Spleen (tissue), 11 donors: ENCODE measurements around the gene AK2. TPM values are rescaled to one million over a fixed set of nuclear protein-coding genes. Genes with fewer than 3 reads are reported as not detected.
A peak's percentile ranks its signal among the peaks of the same experiment; 100 is the strongest.

Source experiments
- DNase-seq: peaks from one replicate; pipeline ENCODE4 v3.0.0-alpha.2; 2020
- H3K27ac ChIP-seq, 8 donors: fragments of 200-600 bp; sonication (generic) in 7 of 8; 1 replicate in 4 of 8; 2 replicates in 4 of 8; pipeline versions ENCODE4 v1.5.0 to v1.8.0; 2016 to 2021; ENCODE audit warnings: inconsistent platforms in 4 of 8, mild to moderate bottlenecking in 4 of 8, moderate library complexity in 1 of 8
- H3K27me3 ChIP-seq, 7 donors: fragments of 200-600 bp; sonication (generic) in 6 of 7; replicated peaks in 1 of 7; 1 replicate in 4 of 7; 2 replicates in 3 of 7; pipeline versions ENCODE4 v1.5.0 to v1.8.0; 2016 to 2021; ENCODE audit warnings: inconsistent platforms in 3 of 7, mild to moderate bottlenecking in 1 of 7
- H3K36me3 ChIP-seq, 6 donors: fragments of 200-600 bp; sonication (generic) in 5 of 6; 1 replicate in 4 of 6; 2 replicates in 2 of 6; pipeline versions ENCODE4 v1.5.0 to v1.8.0; 2016 to 2021; ENCODE audit warnings: inconsistent platforms in 2 of 6
- H3K4me1 ChIP-seq, 6 donors: fragments of 200-600 bp; sonication (generic) in 5 of 6; 1 replicate in 3 of 6; 2 replicates in 3 of 6; pipeline versions ENCODE4 v1.5.0 to v1.8.0; 2016 to 2021; ENCODE audit warnings: inconsistent platforms in 3 of 6
- H3K4me3 ChIP-seq, 8 donors: fragments of 200-600 bp; sonication (generic) in 7 of 8; 1 replicate in 4 of 8; 2 replicates in 4 of 8; pipeline versions ENCODE4 v1.5.0 to v1.8.0; 2016 to 2021; ENCODE audit warnings: inconsistent platforms in 4 of 8, mild to moderate bottlenecking in 4 of 8, moderate library complexity in 2 of 8
- H3K9me3 ChIP-seq, 8 donors: fragments of 200-600 bp; sonication (generic) in 7 of 8; 1 replicate in 4 of 8; 2 replicates in 4 of 8; pipeline versions ENCODE4 v1.5.0 to v1.8.0; 2016 to 2021; ENCODE audit warnings: inconsistent platforms in 4 of 8
- CTCF ChIP-seq, 11 experiments: fragments of 200-600 bp in 7 of 11; fragments of 450-650 bp in 4 of 11; sonication (generic) in 4 of 11; IDR thresholded peaks in 8 of 11; conservative IDR thresholded peaks in 3 of 11; 1 replicate in 7 of 11; 2 replicates in 4 of 11; pipeline versions ENCODE4 v1.4.0 to v1.8.0; 2016 to 2021; ENCODE audit warnings: antibody characterized with exemption in 11 of 11, inconsistent platforms in 4 of 11, mild to moderate bottlenecking in 1 of 11
- POLR2A ChIP-seq, 3 donors: fragments of 450-650 bp; IDR thresholded peaks; one replicate each; pipeline ENCODE4 v1.5.1; 2017; ENCODE audit warnings: antibody characterized with exemption in 3 of 3, mild to moderate bottlenecking in 1 of 3
- POLR2AphosphoS5 ChIP-seq, 3 donors: sonication (generic); formaldehyde crosslinking; IDR thresholded peaks; one replicate each; pipeline ENCODE4 v1.5.1; 2017; ENCODE audit warnings: antibody characterized with exemption in 3 of 3
- WGBS, 5 donors: extraction: QIAGEN DNeasy Blood & Tissue Kit in 3 of 5; methylation state at CpG; one replicate each; pipeline versions ENCODE4 v1.1.5 to v1.1.7; 2013 to 2018; 5-methylcytosine and 5-hydroxymethylcytosine counted together
- intact Hi-C: fragments of 100-400 bp; cut with DNase I; formaldehyde crosslinking; loops from one replicate; pipeline ENCODE4 v1.15.0; 2023; ENCODE audit warnings: low total_unique reads
- polyA plus RNA-seq, 3 donors: library from polyadenylated mRNA; stranded (reverse); fragments of 200-250 nt; gene quantifications; one replicate each; pipeline ENCODE4 v1.2.1, GENCODE V29; 2013
- total RNA-seq, 7 donors: library from RNA; depleted of rRNA in 3 of 7; stranded (reverse); fragments of >200 nt in 3 of 7; fragmentation: NEBNext Ultra II Directional in 4 of 7; extraction: Animal tissue kit (Norgen Biotek cat#: 25700) in 4 of 7; gene quantifications; one replicate each; pipeline versions ENCODE4 v1.1.0 to v1.2.1, GENCODE V29; 2016 to 2021
- donor health status: healthy with polysubstance abuse.
- donor health status: DM: no; HTN: no; CAD: no; lungs with moderate emphysema.
- donor health status: DM: no; HTN: no; CAD: no.
- donor health status: Bipolar disorder and iron deficiency.
- donor health status: healthy.
- donor health status: DM: no; HTN: no; CAD: no.
- donor health status: DM: yes; HTN: yes; CAD: no.

AK2 gene
- total and polyA plus RNA-seq, 10 donors: 42.8 to 139 (median 92.3) TPM

GRCh38 chr1:33080373-33080772 lies 43.7 kb upstream of the AK2 start:
- no peaks in the 10 kb centered on the region for H3K36me3 ChIP-seq
- intact Hi-C loops: loop anchor here (10.0 kb wide), 1 partner anchor 146 kb away; no protein-coding TSS in a partner anchor
- TF ChIP-seq CTCF (IDR thresholded peaks at IDR 0.05 in 8 of 11, conservative IDR thresholded peaks at IDR 0.05 in 3 of 11): no peak
- no peak for TF ChIP-seq POLR2AphosphoS5 (IDR thresholded peaks at IDR 0.05)
- TF ChIP-seq POLR2A (IDR thresholded peaks at IDR 0.05): no peak

GRCh38 chr1:33078030-33078591 lies 41.4 kb upstream of the AK2 start:
- H3K27me3 ChIP-seq: peaks cover 0 to 16% (median 5%) of the 10 kb centered on the region in 7 donors
- no peaks in the 10 kb centered on the region for H3K9me3 ChIP-seq
- TF ChIP-seq CTCF (IDR thresholded peaks at IDR 0.05 in 8 of 11, conservative IDR thresholded peaks at IDR 0.05 in 3 of 11) (no peak), POLR2AphosphoS5 (IDR thresholded peaks at IDR 0.05) (no peak), POLR2A (IDR thresholded peaks at IDR 0.05) (no peak)
- intact Hi-C loops: no loop called here
- DNase-seq: no peak
- H3K4me3 ChIP-seq: no peak overlapping the region
- no peaks in the 10 kb centered on the region for H3K36me3 ChIP-seq
- no peak overlapping the region for H3K27ac ChIP-seq
- WGBS, 5 donors: 45 to 79% (median 61%) methylated on average over 1 of the region's 1 CpG
- H3K4me1 ChIP-seq: peaks cover 5 to 35% (median 21%) of the 10 kb centered on the region in 6 donors

More at GRCh38 chr1:33080373-33080772, 43.7 kb upstream of the AK2 start:
- 60 to 69% (median 65%) methylated on average over 6 of the region's 6 CpGs for WGBS, 5 donors
- DNase-seq: no peak
- peaks cover 0 to 16% (median 5%) of the 10 kb centered on the region in 7 donors for H3K27me3 ChIP-seq
- no peaks in the 10 kb centered on the region for H3K9me3 ChIP-seq
- H3K27ac ChIP-seq: peak overlapping the region in 4 of 8 donors; percentile 32 to 59 (median 54)
- H3K4me1 ChIP-seq: peaks cover 5 to 39% (median 21%) of the 10 kb centered on the region in 6 donors
- H3K4me3 ChIP-seq: peak overlapping the region; percentile 54 to 88 (median 72)

- no peaks in the 10 kb centered on the region for H3K36me3 ChIP-seq
- TF ChIP-seq CTCF (IDR thresholded peaks at IDR 0.05 in 8 of 11, conservative IDR thresholded peaks at IDR 0.05 in 3 of 11) (no peak), POLR2AphosphoS5 (IDR thresholded peaks at IDR 0.05) (no peak), POLR2A (IDR thresholded peaks at IDR 0.05) (no peak)
- H3K4me3 ChIP-seq: no peak overlapping the region
- no peaks in the 10 kb centered on the region for H3K9me3 ChIP-seq
- no peak overlapping the region for H3K27ac ChIP-seq
- H3K4me1 ChIP-seq: no peaks in the 10 kb centered on the region
- 70 to 87% (median 77%) methylated on average over 4 of the region's 4 CpGs for WGBS, 5 donors
- no peak for DNase-seq
- intact Hi-C loops: no loop called here
- H3K27me3 ChIP-seq: no peaks in the 10 kb centered on the region
Observed at GRCh38 chr1:33074193-33074945, 37.7 kb upstream of the AK2 start.

GRCh38 chr1:33072707-33073106 lies 36.0 kb upstream of the AK2 start:
- Histone ChIP-seq H3K27me3 (no peaks in the 10 kb centered on the region), H3K9me3 (no peaks in the 10 kb centered on the region), H3K4me3 (no peak overlapping the region), H3K4me1 (no peaks in the 10 kb centered on the region), H3K27ac (no peak overlapping the region), H3K36me3 (no peaks in the 10 kb centered on the region)
- 75 to 88% (median 84%) methylated on average over 2 of the region's 2 CpGs for WGBS, 5 donors
- no peak for DNase-seq
- TF ChIP-seq POLR2A (IDR thresholded peaks at IDR 0.05): no peak
- no peak for TF ChIP-seq POLR2AphosphoS5 (IDR thresholded peaks at IDR 0.05)
- no peak for TF ChIP-seq CTCF (IDR thresholded peaks at IDR 0.05 in 8 of 11, conservative IDR thresholded peaks at IDR 0.05 in 3 of 11)
- intact Hi-C loops: no loop called here
